ENCODE measurements around the gene TNPO3.

GRCh38 chr7:129052441-129052840 lies 2.5 kb downstream of the TNPO3 start:
- TF ChIP-seq, protein P1, sequence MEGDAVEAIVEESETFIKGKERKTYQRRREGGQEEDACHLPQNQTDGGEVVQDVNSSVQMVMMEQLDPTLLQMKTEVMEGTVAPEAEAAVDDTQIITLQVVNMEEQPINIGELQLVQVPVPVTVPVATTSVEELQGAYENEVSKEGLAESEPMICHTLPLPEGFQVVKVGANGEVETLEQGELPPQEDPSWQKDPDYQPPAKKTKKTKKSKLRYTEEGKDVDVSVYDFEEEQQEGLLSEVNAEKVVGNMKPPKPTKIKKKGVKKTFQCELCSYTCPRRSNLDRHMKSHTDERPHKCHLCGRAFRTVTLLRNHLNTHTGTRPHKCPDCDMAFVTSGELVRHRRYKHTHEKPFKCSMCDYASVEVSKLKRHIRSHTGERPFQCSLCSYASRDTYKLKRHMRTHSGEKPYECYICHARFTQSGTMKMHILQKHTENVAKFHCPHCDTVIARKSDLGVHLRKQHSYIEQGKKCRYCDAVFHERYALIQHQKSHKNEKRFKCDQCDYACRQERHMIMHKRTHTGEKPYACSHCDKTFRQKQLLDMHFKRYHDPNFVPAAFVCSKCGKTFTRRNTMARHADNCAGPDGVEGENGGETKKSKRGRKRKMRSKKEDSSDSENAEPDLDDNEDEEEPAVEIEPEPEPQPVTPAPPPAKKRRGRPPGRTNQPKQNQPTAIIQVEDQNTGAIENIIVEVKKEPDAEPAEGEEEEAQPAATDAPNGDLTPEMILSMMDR (IDR thresholded peaks at IDR 0.05) = no peak
- TF ChIP-seq POLR2A (IDR thresholded peaks at IDR 0.05) = no peak

Data from adrenal gland (tissue), 5 donors.